T-helper 1 cell treated with Interleukin-12 subunit alpha and Interleukin-12 subunit beta and Interleukin-4 antibody, amounts not matched to agents 30 ng/mL and 1 ng/mL, for 36 hours (primary cell): ENCODE data around the gene POLN. TPM values are rescaled to one million over a fixed set of nuclear protein-coding genes. Genes with fewer than 3 reads are reported as not detected.
"Not testable (repeated sequence)": the region's sequence is repeated elsewhere in the genome, so short reads cannot be mapped to it uniquely, and the experiment has no call there.

Experiments
- intact Hi-C: fragments of 100-400 bp; cut with micrococcal nuclease; formaldehyde crosslinking; loops from one replicate; pipeline ENCODE4 v1.15.1; 2024
- total RNA-seq: library from RNA; stranded (reverse); gene quantifications from 2 replicates; pipeline ENCODE4 v1.2.3, GENCODE V29; 2022

The POLN gene
- total RNA-seq, 1 donor from 2014 or later, result 9.4 TPM

DNA sequence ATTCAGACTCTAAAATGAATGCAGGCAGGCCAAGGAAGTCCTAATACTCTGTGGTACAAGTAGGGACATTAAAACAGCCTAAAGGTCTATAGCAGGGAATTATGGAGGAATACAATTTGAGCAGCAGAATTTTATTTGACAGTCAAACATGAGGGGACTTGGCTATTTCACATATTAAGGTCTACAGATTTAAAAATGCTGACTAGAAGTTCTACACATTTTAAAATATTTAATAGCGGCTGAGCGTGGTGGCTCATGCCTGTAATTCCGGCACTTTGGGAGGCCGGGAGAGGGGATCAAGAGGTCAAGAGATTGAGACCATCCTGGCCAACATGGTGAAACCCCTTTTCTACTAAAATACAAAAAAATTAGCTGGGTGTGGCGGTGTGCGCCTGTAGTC, 10.8 kb downstream of the POLN start:
- intact Hi-C loops, result no loop called here

DNA sequence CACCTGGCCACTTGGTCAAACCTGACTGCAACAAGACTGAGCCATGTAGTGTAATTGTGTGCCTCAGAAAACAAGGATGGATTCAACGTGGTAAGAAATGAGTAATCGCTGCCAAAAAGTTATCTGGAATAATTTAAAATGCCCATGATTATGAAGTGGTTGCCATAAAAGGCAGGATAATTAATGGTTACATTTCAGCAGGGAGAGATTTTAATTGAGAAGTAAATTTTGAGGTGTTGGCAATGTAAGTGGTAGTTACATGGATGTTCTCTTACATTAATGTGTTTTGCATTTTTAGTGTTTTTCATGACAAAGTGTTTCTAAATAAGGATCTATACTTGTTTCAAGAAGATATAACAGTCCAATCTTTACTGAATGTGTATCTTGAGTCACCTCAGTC, 15.7 kb downstream of the POLN start:
- intact Hi-C loops, result no loop called here

- intact Hi-C loops, result loop anchor here (5.0 kb wide), 1 partner anchor 314 kb away; the partner anchor contains the start of gene FAM193A
Observed at GRCh38 chr4:2222838-2223237, 19.1 kb downstream of the POLN start.

- intact Hi-C loops, result loop anchor here (5.0 kb wide), 1 partner anchor 316 kb away; the partner anchor contains the start of gene FAM193A
Observed at GRCh38 chr4:2221378-2221777, 20.5 kb downstream of the POLN start.

- intact Hi-C loops, result loop anchor here (1.0 to 5.0 kb wide), 8 partner anchors 22 to 317 kb away; partner anchors contain the start of genes CFAP99, FAM193A, HAUS3 and MXD4
Observed at GRCh38 chr4:2220016-2220630, 21.8 kb downstream of the POLN start.

DNA sequence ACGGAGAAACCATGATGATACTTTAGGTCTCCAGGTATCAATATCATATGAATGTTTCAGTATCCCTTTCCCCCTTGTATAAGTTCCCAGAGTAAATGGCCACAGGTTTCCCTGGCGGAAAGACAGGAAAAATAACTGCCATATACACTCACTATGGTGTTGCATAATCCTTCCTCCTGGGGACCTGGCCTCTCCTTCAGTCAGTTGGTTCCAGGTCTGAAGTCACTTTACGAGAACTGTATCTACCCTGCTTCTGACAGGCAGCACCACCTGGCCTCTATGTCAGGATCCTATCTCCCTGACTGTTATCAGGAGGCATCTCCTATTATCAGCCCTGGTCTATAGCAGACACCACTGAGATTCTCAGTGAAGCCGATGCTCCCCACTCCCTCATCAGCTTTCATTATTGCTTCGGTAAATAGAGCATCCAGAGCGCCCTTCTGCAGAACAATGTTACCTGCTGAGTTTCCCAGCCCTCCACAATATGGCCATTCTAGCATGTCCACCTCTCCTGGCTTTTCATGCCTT, 22.6 kb downstream of the POLN start:
- intact Hi-C loops, result no loop called here

GRCh38 chr4:2218436-2218835, 23.5 kb downstream of the POLN start:
- intact Hi-C loops, result no loop called here

- intact Hi-C loops, result no loop called here
Observed at GRCh38 chr4:2217726-2218125, 24.2 kb downstream of the POLN start.

GRCh38 chr4:2212831-2213230, 29.1 kb downstream of the POLN start:
- intact Hi-C loops, result no loop called here

DNA sequence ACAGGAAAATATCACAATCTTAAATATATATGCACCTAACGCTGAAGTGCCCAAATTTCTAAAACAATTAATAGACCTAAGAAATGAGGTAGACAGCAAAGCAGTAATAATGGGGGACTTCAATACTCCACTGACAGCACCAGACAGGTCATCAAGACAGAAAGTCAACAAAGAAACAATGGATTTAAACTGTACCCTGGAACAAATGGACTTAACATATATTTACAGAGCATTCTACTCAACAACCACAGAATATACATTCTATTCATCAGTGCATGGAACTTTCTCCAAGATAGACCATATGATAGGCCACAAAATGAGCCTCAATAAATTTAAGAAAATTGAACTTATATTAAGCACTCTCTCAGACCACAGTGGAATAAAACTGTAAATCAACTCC, 39.1 kb downstream of the POLN start:
- intact Hi-C loops, result not testable (repeated sequence)

DNA sequence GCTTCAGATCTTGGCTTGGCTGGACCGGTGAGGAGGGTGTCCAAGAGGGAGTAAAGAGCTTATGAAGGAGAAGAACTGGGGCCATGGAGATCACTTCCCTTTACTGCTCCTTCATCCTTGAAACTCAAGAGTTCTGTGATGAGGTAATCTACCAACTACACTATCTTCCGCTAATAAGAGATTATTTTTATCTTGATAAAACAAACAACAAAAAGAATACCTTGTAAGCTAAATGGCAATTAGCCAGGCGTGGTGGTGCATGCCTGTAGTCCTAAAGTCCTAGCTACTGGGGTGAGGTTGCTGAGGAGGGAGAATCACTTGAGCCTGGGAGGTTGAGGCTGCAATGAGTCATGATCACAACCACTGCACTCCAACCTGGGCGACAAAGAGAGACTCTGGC, 47.4 kb downstream of the POLN start:
- intact Hi-C loops, result no loop called here

GRCh38 chr4:2193326-2193725, 48.6 kb downstream of the POLN start:
- intact Hi-C loops, result no loop called here

DNA sequence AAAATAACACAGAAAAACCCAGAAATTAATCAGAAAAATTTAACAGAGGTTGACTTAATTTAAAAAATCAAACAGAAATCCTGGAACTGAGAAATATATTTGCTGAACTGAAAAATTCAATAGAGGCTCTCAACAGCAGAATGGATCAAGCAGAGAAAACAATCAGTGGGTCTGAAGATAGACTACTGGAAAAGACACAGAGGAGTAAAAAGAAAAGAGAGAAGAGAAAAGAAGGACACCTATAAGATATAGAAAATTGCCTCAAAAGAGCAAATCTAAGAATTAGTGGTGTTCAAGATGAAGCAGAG, 55.1 kb downstream of the POLN start:
- intact Hi-C loops, result loop anchor here (1.0 to 2.0 kb wide), 2 partner anchors 177 to 274 kb away; no protein-coding TSS in a partner anchor

DNA sequence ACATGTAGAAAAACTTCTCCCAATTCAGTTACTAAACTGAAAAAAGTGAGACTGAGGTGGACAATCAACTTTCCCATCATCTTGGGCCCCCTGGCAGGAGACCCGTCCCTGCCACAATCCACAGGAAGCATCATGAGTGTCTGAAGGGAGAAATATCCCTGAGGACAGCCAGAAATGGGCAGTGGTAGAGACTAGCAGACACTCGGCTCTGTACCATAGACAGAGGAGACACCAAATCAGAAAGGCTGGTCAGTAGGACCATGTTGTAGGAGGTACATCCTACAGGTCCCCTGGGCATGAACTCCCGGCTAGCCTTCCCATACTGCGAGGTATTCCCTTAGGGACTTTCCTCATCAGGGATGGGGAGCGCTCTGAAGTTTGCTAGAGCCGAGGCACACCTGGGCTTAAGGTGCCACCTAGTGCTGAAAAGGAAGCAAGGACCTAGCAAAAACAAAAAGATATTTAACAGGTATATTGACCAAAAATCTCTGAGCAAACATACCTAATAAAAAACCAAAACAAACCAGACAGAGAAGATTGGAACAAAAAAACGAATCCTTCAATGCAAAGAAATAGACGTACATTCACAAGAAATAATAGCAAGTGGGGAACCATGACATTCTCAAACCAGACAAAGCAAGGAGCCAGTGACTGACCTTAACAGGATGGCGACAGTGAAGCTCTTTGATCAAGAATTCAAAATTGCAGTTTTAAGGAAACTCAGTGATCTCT, 55.6 kb downstream of the POLN start:
- intact Hi-C loops, result loop anchor here (1.0 to 2.0 kb wide), 2 partner anchors 176 to 273 kb away; no protein-coding TSS in a partner anchor

DNA sequence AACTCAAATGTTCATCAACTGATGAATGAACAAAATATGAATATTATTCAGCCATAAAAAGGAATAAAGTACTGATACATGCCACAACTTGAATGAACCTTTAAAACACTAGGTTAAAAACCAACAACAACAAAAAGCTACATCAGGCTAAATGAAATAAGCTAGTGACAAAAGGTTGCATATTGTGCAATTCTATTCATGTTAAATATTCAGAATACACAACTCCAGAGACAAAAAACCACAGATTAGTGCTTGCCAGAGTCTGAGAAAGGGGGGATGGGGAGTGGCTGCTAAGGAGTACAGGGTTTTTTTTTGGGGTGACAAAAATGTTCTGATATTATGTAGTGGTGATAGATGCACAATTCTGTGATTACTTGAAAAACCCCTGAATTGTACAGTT, 58.5 kb downstream of the POLN start:
- intact Hi-C loops, result no loop called here

- intact Hi-C loops, result no loop called here
Observed at GRCh38 chr4:2182994-2183393, 58.9 kb downstream of the POLN start.

DNA sequence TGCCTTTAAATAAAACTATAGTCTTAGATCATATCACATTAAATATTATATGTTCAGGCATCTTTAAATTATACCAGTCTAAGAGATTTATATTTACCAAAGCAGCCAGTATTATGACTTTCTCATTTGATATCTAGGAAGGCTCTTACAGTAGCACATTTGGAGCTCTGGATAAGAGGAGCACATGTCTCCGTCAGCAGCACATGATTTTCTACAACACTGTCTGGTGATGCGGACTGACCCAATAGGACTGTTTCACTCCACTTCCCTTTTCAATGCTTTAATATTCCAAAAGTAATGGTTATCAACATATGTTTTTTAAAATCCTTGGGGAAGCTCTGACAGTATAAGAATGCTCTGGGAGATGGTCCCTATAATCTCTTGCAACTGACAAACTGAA, 61.5 kb downstream of the POLN start:
- intact Hi-C loops, result no loop called here

DNA sequence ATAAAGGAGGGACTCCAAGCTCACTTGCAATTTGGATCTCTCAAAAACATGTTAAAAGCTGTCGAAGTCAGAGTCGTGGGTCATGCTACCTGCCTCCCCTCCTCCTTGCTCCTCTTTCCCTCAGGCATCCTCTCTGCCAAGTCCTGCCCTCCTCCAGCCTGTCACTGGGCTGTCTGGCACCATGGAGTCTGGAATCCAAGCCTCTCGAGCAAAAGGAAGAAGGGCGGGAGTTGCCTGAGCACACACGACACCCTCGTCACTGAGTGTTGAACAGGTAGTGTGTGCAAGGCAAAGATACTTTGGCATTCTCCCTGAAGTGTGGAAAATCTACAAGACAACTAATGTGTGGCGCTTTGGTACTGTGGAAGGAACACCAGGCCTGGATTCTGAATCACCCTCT, 62.2 kb downstream of the POLN start:
- intact Hi-C loops, result loop anchor here (10.0 kb wide), 1 partner anchor 455 kb away; the partner anchor contains the start of genes TACC3 and TMEM129

DNA sequence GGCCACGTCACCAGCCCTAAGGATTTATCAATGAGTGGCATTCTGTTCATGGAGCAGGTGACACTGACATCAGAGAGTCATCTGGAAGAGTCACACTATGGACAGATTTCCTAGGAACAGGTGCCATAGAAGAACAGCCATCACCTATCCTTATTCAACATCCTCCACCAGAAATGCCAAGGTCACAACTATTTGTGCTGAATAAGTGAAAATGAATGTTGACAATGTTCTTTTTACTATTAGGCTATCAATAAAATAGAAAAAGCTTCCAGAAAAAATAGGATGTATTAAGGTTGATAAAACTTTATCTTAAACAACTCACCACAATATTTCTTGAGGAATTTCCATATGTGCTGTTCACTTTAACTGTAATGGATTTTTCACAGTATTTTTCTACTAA, 62.9 kb downstream of the POLN start:
- intact Hi-C loops, result loop anchor here (10.0 kb wide), 1 partner anchor 454 kb away; the partner anchor contains the start of genes TACC3 and TMEM129

DNA sequence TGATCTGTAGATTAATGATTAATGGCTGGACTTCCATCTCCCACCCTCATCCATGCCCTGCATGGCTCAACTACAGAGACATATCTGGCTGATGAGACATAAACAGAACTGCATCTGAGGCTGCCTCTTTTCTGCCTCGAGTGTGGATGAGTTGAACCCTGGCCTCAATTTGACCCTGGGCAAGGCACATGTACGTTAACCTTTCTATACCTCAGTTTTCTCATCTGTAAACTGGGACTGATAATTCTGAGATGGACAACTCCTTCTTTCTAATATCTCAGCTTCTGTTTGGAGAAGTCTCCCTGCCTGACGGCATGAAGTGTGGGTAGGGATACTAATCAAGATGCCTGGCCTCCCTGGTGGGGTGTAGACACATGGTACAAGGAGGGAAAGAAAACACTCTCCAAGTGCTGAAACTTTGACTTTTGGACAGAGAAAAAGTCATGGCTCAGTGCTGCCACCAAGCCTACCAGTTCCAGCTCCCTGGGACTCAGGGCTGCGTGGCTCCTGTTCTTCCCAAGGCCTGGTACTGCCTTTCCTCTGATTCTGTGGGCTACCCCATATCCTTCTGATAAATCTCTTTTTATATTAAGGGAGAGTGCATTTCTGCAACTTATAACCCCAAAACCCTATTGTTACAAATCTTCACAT, 64.4 kb downstream of the POLN start:
- intact Hi-C loops, result loop anchor here (10.0 kb wide), 1 partner anchor 453 kb away; the partner anchor contains the start of genes TACC3 and TMEM129

DNA sequence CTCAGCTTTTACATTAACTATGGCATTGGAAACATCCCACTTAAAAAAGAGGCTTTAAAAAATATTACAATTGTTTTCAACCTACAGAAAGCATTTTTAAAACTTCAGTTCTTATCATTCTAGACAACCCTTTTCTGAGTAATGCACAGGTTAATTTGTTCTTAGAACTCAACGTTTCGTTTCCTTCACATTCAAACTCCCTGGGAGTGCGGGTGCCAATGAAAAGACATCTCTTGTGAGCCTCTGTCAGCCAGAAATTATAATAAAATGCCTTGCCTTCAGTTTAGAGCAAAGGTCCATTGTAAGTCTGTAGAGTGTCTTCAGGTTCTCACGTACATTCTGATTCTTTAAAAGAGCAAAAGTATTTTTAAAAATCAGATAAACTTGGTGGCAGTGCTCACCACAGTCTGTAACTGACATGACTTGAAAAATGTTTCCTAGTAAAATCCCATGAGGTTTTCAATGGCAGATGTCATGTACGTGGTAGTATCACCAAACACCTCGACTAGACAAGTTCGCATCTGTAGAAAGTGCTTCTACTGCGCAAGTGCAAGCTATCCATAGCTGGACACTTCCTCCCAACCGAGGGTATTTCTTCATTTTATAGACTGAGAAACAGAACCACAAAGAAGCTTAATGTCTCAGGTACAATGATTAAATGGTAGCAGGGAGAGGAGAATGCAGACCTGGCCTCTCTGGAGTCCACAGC, 65.8 kb downstream of the POLN start:
- intact Hi-C loops, result loop anchor here (10.0 kb wide), 1 partner anchor 451 kb away; the partner anchor contains the start of genes TACC3 and TMEM129
